Smooth muscle cell (in vitro differentiated cells): Measurements from ENCODE around the gene CCDC27. TPM values are rescaled to one million over a fixed set of nuclear protein-coding genes. Genes with fewer than 3 reads are reported as not detected.

Experiments
- DNase-seq: peaks from one replicate; lab custom pipeline; 2025; ENCODE audit not compliant: unreplicated experiment; lab: John Stamatoyannopoulos, UW
- H2AFZ ChIP-seq: fragments of 200-600 bp; sonication (generic); 2 replicates; pipeline ENCODE4 v1.6.0; 2016; ENCODE audit warnings: antibody characterized with exemption, low read depth, mild to moderate bottlenecking
- H3F3A ChIP-seq: fragments of 200-600 bp; sonication (generic); 2 replicates; pipeline ENCODE4 v1.6.0; 2017; ENCODE audit warnings: antibody characterized with exemption, low read depth
- H3K27ac ChIP-seq: fragments of 200-600 bp; sonication (generic); 2 replicates; pipeline ENCODE4 v1.5.1; 2016; ENCODE audit warnings: low read depth, mild to moderate bottlenecking
- H3K27me3 ChIP-seq: fragments of 200-600 bp; sonication (generic); 2 replicates; pipeline ENCODE4 v1.6.1; 2016; ENCODE audit warnings: low read depth, mild to moderate bottlenecking
- H3K36me3 ChIP-seq: fragments of 200-600 bp; sonication (generic); 2 replicates; pipeline ENCODE4 v1.5.1; 2016; ENCODE audit warnings: low read depth
- H3K4me1 ChIP-seq: fragments of 200-600 bp; sonication (generic); 2 replicates; pipeline ENCODE4 v1.5.1; 2016; ENCODE audit warnings: low read depth
- H3K4me2 ChIP-seq: fragments of 200-600 bp; sonication (generic); 2 replicates; pipeline ENCODE4 v1.6.0; 2016; ENCODE audit warnings: mild to moderate bottlenecking
- H3K4me3 ChIP-seq: fragments of 200-600 bp; sonication (generic); 2 replicates; pipeline ENCODE4 v1.5.1; 2016; ENCODE audit warnings: mild to moderate bottlenecking
- H3K79me2 ChIP-seq: fragments of 200-600 bp; sonication (generic); 2 replicates; pipeline ENCODE4 v1.6.0; 2016; ENCODE audit warnings: low read depth, mild to moderate bottlenecking
- H3K9ac ChIP-seq: fragments of 200-600 bp; sonication (generic); 2 replicates; pipeline ENCODE4 v1.6.0; 2016; ENCODE audit warnings: low read depth
- H3K9me3 ChIP-seq: fragments of 200-600 bp; sonication (generic); replicated peaks from 2 replicates; pipeline ENCODE4 v1.5.1; 2016; ENCODE audit warnings: low read depth
- H4K20me1 ChIP-seq: fragments of 200-600 bp; sonication (generic); 2 replicates; pipeline ENCODE4 v1.6.0; 2016; ENCODE audit warnings: low read depth
- WGBS: methylation state at CpG from one replicate; pipeline ENCODE4 v1.1.7; 2016; ENCODE audit warnings: low lambda C conversion rate; 5-methylcytosine and 5-hydroxymethylcytosine counted together
- polyA plus RNA-seq: library from polyadenylated mRNA; unstranded; fragments of >200 nt; fragmentation: Nextera tagmentation; extraction: Ambion mirVana; gene quantifications from 2 replicates; pipeline ENCODE4 v1.2.1, GENCODE V29; 2016
- total RNA-seq: library from RNA; depleted of rRNA; stranded (reverse); fragments of >200 nt; gene quantifications from 2 replicates; pipeline ENCODE4 v1.2.3, GENCODE V29; 2014
- TF ChIP-seq, protein P1 (sequence below): fragments of 200-600 bp; sonication (generic); IDR thresholded peaks from 2 replicates; pipeline ENCODE4 v1.5.1; 2017; ENCODE audit warnings: borderline replicate concordance, mild to moderate bottlenecking, antibody characterized with exemption; ENCODE audit not compliant: insufficient read depth, poor library complexity, severe bottlenecking

CCDC27 gene
- total and polyA plus RNA-seq, 2 experiments from 2014 or later = not detected

DNA sequence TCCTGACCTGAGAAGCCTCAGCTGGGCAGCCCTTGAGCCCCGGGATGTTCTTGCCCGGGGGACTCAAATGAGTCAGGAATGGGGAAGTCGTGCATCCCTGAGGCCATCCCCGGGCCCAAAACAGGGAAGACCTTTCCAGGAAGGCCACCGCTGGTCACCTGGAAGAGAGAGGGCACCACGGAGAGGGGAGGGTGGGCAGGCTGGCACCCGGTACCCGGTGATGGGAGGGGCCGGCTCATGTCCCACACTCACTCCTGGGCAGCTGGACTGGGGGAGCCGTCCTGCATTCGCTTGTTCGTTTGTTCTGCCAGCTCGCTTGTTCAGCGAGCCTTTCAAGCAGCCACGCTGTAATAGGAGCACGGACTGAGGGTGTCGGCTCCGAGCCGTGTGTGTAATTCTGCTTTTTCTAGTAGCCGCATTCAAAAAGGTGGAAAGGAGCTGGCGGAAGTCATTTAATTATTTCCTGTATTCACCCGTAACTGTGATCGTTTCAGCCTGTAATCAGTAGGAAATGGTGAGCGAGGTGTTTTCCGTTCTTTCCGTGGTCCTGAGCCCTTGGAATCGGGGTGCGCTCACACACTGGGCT, 48.4 kb upstream of the CCDC27 start:
- no peak overlapping the region for H3K4me3 ChIP-seq
- no peaks in the 10 kb centered on the region for H3K36me3 ChIP-seq
- DNase-seq = no peak
- H3K27me3 ChIP-seq = peaks cover 14% of the 10 kb centered on the region
- no peaks in the 10 kb centered on the region for H4K20me1 ChIP-seq
- no peak overlapping the region for H2AFZ ChIP-seq
- H3K9me3 ChIP-seq = no peaks in the 10 kb centered on the region
- H3K79me2 ChIP-seq = no peaks in the 10 kb centered on the region
- H3K4me1 ChIP-seq = peaks cover 18% of the 10 kb centered on the region
- H3K4me2 ChIP-seq = no peak overlapping the region
- WGBS = 84% methylated on average over 28 of the region's 28 CpGs
- no peak overlapping the region for H3K9ac ChIP-seq
- no peaks in the 10 kb centered on the region for H3F3A ChIP-seq
- H3K27ac ChIP-seq = no peak overlapping the region
- TF ChIP-seq, protein P1, sequence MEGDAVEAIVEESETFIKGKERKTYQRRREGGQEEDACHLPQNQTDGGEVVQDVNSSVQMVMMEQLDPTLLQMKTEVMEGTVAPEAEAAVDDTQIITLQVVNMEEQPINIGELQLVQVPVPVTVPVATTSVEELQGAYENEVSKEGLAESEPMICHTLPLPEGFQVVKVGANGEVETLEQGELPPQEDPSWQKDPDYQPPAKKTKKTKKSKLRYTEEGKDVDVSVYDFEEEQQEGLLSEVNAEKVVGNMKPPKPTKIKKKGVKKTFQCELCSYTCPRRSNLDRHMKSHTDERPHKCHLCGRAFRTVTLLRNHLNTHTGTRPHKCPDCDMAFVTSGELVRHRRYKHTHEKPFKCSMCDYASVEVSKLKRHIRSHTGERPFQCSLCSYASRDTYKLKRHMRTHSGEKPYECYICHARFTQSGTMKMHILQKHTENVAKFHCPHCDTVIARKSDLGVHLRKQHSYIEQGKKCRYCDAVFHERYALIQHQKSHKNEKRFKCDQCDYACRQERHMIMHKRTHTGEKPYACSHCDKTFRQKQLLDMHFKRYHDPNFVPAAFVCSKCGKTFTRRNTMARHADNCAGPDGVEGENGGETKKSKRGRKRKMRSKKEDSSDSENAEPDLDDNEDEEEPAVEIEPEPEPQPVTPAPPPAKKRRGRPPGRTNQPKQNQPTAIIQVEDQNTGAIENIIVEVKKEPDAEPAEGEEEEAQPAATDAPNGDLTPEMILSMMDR = no peak

DNA sequence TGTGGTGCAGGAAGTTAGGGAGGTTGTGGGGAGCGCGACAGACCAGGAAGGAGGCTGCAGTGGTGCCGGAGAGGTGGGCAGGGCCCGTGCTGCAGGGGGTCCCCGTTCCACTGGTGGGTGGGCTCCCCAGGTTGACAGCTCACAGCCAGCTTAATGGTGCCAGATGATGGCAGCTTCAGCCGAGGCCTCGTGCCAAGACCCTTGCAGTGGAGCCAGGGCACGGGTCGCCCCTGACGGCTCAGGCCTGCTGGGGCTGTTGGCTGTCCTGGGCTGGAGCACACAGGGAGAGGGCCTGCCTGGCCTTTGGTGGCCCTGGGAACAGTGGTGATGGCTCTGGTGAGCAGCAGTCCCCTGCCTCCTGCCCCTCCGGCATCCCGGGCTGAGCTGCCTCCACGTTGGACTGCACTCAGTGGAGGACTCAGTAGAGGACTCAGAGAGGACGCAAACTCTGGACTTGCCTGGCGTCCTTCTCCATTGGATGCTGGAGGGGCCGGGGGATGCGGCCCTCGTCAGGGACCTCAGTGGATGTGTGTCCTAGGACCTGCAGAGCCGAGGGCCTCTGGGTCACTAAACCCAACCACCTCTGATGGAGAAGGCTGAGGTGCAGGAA, 46.8 kb upstream of the CCDC27 start:
- Histone ChIP-seq H3K4me1 (peaks cover 19% of the 10 kb centered on the region), H3K79me2 (no peaks in the 10 kb centered on the region), H3K9ac (no peak overlapping the region), H3K4me3 (no peak overlapping the region), H4K20me1 (no peaks in the 10 kb centered on the region), H3K27ac (no peak overlapping the region), H3K9me3 (no peaks in the 10 kb centered on the region), H2AFZ (no peak overlapping the region), H3K4me2 (no peak overlapping the region), H3K36me3 (no peaks in the 10 kb centered on the region), H3F3A (no peaks in the 10 kb centered on the region), H3K27me3 (peaks cover 20% of the 10 kb centered on the region)
- WGBS = 85% methylated on average over 19 of the region's 19 CpGs
- TF ChIP-seq, protein P1 = no peak
- DNase-seq = no peak

DNA sequence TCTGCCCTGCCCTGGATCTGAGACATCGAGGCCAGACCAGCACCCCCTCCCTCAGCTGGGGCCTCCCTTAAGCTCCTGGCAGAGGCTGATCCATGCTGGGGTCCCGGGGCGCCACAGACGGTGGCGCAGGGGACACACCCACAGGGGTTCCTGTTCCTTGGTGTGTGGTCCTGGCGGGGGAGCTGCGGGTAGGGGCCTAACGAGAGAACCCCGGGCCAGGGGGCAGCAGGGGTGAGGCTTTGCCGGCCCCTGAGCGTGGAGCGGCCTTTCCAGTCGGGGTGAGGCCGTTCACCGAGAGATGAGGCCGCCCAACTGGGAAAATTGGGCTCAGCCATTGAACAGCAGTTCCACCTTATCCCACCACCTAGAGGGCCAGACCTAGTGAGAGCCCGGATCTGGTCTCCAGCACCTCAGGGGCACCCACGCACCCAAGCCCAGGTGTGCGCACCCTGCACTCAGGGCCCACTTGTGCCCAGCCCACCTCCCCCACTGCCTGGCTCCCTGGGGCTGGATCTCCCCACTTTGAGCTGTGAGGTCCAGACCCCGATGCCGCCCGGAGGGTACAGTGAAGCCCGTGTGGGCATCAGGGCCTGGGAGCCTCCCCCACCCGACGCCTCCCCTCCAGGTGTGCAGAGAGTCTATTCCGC, 45.5 kb upstream of the CCDC27 start:
- peaks cover 19% of the 10 kb centered on the region for H3K4me1 ChIP-seq
- H2AFZ ChIP-seq = no peak overlapping the region
- H3K4me3 ChIP-seq = no peak overlapping the region
- H3K27ac ChIP-seq = no peak overlapping the region
- H3K9ac ChIP-seq = no peak overlapping the region
- peaks cover 20% of the 10 kb centered on the region for H3K27me3 ChIP-seq
- no peaks in the 10 kb centered on the region for H3K9me3 ChIP-seq
- no peak overlapping the region for H3K4me2 ChIP-seq
- TF ChIP-seq, protein P1 = no peak
- no peaks in the 10 kb centered on the region for H3K36me3 ChIP-seq
- no peaks in the 10 kb centered on the region for H4K20me1 ChIP-seq
- no peak for DNase-seq
- WGBS = 90% methylated on average over 25 of the region's 26 CpGs
- H3F3A ChIP-seq = no peaks in the 10 kb centered on the region
- no peaks in the 10 kb centered on the region for H3K79me2 ChIP-seq
